HepG2 (cell line): ENCODE data around the gene GPS1. TPM values are rescaled to one million over a fixed set of nuclear protein-coding genes. Genes with fewer than 3 reads are reported as not detected.
A peak's percentile ranks its signal among the peaks of the same experiment; 100 is the strongest.

Source experiments
- FOSL1 ChIP-seq: sonication (generic); formaldehyde crosslinking; IDR thresholded peaks from 2 replicates; pipeline ENCODE4 v1.9.0; 2021; ENCODE audit warnings: missing genetic modification reagents, borderline replicate concordance
- GABPB1 ChIP-seq: IDR thresholded peaks from 2 replicates; pipeline ENCODE4 v1.6.1; 2016; ENCODE audit warnings: mild to moderate bottlenecking, missing genetic modification reagents, moderate library complexity, missing compliant biosample characterization
- GATAD1 ChIP-seq: IDR thresholded peaks from 2 replicates; pipeline ENCODE4 v1.6.1; 2016; ENCODE audit warnings: missing genetic modification reagents, missing compliant biosample characterization
- HNRNPL ChIP-seq: fragments of 200-400 bp; formaldehyde crosslinking; IDR thresholded peaks from 2 replicates; pipeline ENCODE4 v1.6.1; 2017; ENCODE audit warnings: mild to moderate bottlenecking, low read depth, low read length
- HOXD1 ChIP-seq: sonication (generic); formaldehyde crosslinking; IDR thresholded peaks from 2 replicates; pipeline ENCODE4 v1.5.0; 2020; ENCODE audit warnings: missing genetic modification reagents
- KDM5A ChIP-seq: fragments of 200-600 bp; sonication (generic); IDR thresholded peaks from 2 replicates; pipeline ENCODE4 v1.7.0; 2018; ENCODE audit warnings: antibody characterized with exemption, mild to moderate bottlenecking, low read length, borderline replicate concordance
- MAX ChIP-seq: IDR thresholded peaks from 2 replicates; pipeline ENCODE4 v1.6.1; 2012; ENCODE audit warnings: inconsistent platforms
- MIER2 ChIP-seq: IDR thresholded peaks from 2 replicates; pipeline ENCODE4 v1.6.1; 2016; ENCODE audit warnings: missing biosample characterization, missing genetic modification reagents
- SMARCE1 ChIP-seq: fragments of 450-650 bp; IDR thresholded peaks from 2 replicates; pipeline ENCODE4 v1.6.1; 2017; ENCODE audit warnings: borderline replicate concordance
- SRY ChIP-seq: sonication (generic); formaldehyde crosslinking; IDR thresholded peaks from 2 replicates; pipeline ENCODE4 v1.8.0; 2022; ENCODE audit warnings: mild to moderate bottlenecking, missing genetic modification reagents
- TBX2 ChIP-seq: sonication (generic); formaldehyde crosslinking; IDR thresholded peaks from 2 replicates; pipeline ENCODE4 v1.5.0; 2020; ENCODE audit warnings: missing genetic modification reagents, mild to moderate bottlenecking, borderline replicate concordance
- TBX3 ChIP-seq: fragments of 450-650 bp; IDR thresholded peaks from 2 replicates; pipeline ENCODE4 v1.6.1; 2017; ENCODE audit warnings: antibody characterized with exemption, mild to moderate bottlenecking, inconsistent platforms, borderline replicate concordance
- ZBTB43 ChIP-seq: sonication (generic); formaldehyde crosslinking; conservative IDR thresholded peaks from 2 replicates; pipeline ENCODE4 v1.4.0; 2020; ENCODE audit warnings: missing genetic modification reagents
- ZBTB8A ChIP-seq: sonication (generic); formaldehyde crosslinking; IDR thresholded peaks from 2 replicates; pipeline ENCODE4 v1.4.0; 2020; ENCODE audit warnings: mild to moderate bottlenecking, low read depth, missing genetic modification reagents, borderline replicate concordance
- ZFX ChIP-seq: sonication (generic); formaldehyde crosslinking; IDR thresholded peaks from 2 replicates; pipeline ENCODE4 v1.4.0; 2020; ENCODE audit warnings: mild to moderate bottlenecking, low read depth, missing genetic modification reagents, moderate library complexity
- ZNF761 ChIP-seq: sonication (generic); formaldehyde crosslinking; conservative IDR thresholded peaks from 2 replicates; pipeline ENCODE4 v1.4.0; 2020; ENCODE audit warnings: mild to moderate bottlenecking, missing genetic modification reagents
- ZSCAN31 ChIP-seq: sonication (generic); formaldehyde crosslinking; IDR thresholded peaks from 2 replicates; pipeline ENCODE4 v1.5.0; 2020; ENCODE audit warnings: low read depth, mild to moderate bottlenecking, missing genetic modification reagents
- ZZZ3 ChIP-seq: sonication (generic); formaldehyde crosslinking; IDR thresholded peaks from 2 replicates; pipeline ENCODE4 v1.4.0; 2020; ENCODE audit warnings: missing genetic modification reagents, mild to moderate bottlenecking, borderline replicate concordance
- polyA plus RNA-seq, 8 experiments: library from polyadenylated mRNA; depleted of rRNA in 3 of 8; stranded (reverse) in 7 of 8; unstranded in 1 of 8; fragments of >200 nt; fragmentation: Illumina TruSeq in 4 of 8; extraction: Trizol in 4 of 8; gene quantifications; 2 replicates each; pipeline versions ENCODE4 v1.2.1 to v1.2.3, GENCODE V29; 2011 to 2016; ENCODE audit warnings: low read depth in 4 of 8, missing spikeins in 1 of 8, mixed read lengths in 1 of 8; ENCODE audit not compliant: insufficient read depth in 1 of 8
- total RNA-seq, 5 experiments: library from RNA; depleted of rRNA; stranded (reverse); fragments of >200 nt; fragmentation: Illumina TruSeq; extraction: Trizol; gene quantifications; 2 replicates each; pipeline ENCODE4 v1.2.3, GENCODE V29; 2016; ENCODE audit warnings: low read depth in 1 of 5
- TF ChIP-seq, protein P1 (sequence below): sonication (generic); formaldehyde crosslinking; IDR thresholded peaks from 2 replicates; pipeline ENCODE4 v1.4.0; 2020; ENCODE audit warnings: mild to moderate bottlenecking, missing genetic modification reagents
- TF ChIP-seq, protein P2 (sequence below): sonication (generic); formaldehyde crosslinking; IDR thresholded peaks from 2 replicates; pipeline ENCODE4 v1.5.1; 2020; ENCODE audit warnings: mild to moderate bottlenecking, missing genetic modification reagents, moderate library complexity
- TF ChIP-seq, protein P3 (sequence below): sonication (generic); formaldehyde crosslinking; IDR thresholded peaks from 2 replicates; pipeline ENCODE4 v1.5.0; 2020; ENCODE audit warnings: mild to moderate bottlenecking, missing genetic modification reagents

The GPS1 gene
- total and polyA plus RNA-seq, 2 of the 13 experiments (the other 11 are each of a cell fraction or from before 2014, with no cell fraction given) = 124 to 128 TPM

DNA sequence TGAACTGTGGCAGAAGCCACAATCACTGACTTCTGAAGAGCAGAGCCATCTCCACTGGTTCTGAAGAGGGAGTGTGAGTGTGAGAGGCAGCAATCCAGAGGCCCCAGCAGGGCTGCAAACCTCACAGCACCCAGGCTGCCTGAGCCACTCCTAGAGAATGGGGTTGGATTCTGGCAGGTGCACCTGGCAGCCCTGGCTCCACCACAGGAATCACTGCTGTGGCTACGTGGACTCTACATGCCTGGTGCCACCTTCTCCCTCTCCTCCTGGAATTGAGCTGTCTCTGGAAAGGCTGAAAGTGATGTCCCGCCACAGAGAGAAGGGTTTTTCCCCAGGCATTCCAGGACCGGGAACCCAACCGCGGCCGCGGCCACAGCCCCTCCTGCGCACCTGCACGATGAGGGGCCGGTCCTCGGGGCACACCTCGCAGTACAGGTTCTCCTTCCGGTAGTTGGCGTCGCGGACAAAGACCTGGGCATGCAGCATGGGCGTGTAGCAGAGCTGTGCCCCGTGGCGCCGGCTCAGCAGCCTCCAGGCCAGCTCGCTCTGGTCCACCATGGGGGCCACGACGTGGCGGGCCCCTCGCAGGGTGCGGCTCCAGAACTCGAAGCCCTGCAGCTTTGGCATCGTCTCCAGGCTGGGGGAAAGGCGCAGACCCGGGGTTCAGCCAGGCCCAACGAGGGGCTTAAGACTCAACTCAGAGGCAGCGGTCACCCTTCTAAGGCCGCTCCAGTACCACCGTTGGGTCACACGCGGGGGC is 12.9 kb downstream of the GPS1 start (continued):
- TF ChIP-seq KDM5A (peak; percentile 25; the same call in 1 of the 2 replicates), GABPB1 (CRISPR knock-in tag) (peak; percentile 81), TBX3 (0 out of 2 replicates have a peak, but pooled peaks have one; percentile 15), ZNF761 (CRISPR knock-in tag) (0 out of 2 replicates have a peak, but pooled peaks have one; percentile 64), HNRNPL (peak; percentile 65; the same call in 1 of the 2 replicates), TBX2 (CRISPR knock-in tag) (peak; percentile 64; the same call in 1 of the 2 replicates), ZBTB8A (CRISPR knock-in tag) (no peak), ZZZ3 (CRISPR knock-in tag) (0 out of 2 replicates have a peak, but pooled peaks have one; percentile 53), ZFX (CRISPR knock-in tag) (peak; percentile 41; the same call in 1 of the 2 replicates), SMARCE1 (no peak), SRY (CRISPR knock-in tag) (0 out of 2 replicates have a peak, but pooled peaks have one; percentile 26), MAX (peak; percentile 87), GATAD1 (CRISPR knock-in tag) (peak; percentile 43), MIER2 (CRISPR knock-in tag) (no peak), FOSL1 (no peak), ZSCAN31 (CRISPR knock-in tag) (peak; percentile 74; the same call in 1 of the 2 replicates), ZBTB43 (CRISPR knock-in tag) (no peak), HOXD1 (no peak)
- TF ChIP-seq, protein P1, sequence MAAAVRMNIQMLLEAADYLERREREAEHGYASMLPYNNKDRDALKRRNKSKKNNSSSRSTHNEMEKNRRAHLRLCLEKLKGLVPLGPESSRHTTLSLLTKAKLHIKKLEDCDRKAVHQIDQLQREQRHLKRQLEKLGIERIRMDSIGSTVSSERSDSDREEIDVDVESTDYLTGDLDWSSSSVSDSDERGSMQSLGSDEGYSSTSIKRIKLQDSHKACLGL (CRISPR knock-in tag) = no peak
- TF ChIP-seq, protein P2, sequence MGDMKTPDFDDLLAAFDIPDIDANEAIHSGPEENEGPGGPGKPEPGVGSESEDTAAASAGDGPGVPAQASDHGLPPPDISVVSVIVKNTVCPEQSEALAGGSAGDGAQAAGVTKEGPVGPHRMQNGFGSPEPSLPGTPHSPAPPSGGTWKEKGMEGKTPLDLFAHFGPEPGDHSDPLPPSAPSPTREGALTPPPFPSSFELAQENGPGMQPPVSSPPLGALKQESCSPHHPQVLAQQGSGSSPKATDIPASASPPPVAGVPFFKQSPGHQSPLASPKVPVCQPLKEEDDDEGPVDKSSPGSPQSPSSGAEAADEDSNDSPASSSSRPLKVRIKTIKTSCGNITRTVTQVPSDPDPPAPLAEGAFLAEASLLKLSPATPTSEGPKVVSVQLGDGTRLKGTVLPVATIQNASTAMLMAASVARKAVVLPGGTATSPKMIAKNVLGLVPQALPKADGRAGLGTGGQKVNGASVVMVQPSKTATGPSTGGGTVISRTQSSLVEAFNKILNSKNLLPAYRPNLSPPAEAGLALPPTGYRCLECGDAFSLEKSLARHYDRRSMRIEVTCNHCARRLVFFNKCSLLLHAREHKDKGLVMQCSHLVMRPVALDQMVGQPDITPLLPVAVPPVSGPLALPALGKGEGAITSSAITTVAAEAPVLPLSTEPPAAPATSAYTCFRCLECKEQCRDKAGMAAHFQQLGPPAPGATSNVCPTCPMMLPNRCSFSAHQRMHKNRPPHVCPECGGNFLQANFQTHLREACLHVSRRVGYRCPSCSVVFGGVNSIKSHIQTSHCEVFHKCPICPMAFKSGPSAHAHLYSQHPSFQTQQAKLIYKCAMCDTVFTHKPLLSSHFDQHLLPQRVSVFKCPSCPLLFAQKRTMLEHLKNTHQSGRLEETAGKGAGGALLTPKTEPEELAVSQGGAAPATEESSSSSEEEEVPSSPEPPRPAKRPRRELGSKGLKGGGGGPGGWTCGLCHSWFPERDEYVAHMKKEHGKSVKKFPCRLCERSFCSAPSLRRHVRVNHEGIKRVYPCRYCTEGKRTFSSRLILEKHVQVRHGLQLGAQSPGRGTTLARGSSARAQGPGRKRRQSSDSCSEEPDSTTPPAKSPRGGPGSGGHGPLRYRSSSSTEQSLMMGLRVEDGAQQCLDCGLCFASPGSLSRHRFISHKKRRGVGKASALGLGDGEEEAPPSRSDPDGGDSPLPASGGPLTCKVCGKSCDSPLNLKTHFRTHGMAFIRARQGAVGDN (CRISPR knock-in tag) = peak; percentile 96
- TF ChIP-seq, protein P3, sequence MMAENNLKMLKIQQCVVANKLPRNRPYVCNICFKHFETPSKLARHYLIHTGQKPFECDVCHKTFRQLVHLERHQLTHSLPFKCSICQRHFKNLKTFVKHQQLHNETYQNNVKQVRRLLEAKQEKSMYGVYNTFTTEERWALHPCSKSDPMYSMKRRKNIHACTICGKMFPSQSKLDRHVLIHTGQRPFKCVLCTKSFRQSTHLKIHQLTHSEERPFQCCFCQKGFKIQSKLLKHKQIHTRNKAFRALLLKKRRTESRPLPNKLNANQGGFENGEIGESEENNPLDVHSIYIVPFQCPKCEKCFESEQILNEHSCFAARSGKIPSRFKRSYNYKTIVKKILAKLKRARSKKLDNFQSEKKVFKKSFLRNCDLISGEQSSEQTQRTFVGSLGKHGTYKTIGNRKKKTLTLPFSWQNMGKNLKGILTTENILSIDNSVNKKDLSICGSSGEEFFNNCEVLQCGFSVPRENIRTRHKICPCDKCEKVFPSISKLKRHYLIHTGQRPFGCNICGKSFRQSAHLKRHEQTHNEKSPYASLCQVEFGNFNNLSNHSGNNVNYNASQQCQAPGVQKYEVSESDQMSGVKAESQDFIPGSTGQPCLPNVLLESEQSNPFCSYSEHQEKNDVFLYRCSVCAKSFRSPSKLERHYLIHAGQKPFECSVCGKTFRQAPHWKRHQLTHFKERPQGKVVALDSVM (CRISPR knock-in tag) = no peak
